Activated CD8-positive, alpha-beta memory T cell treated with anti-CD3 and anti-CD28 coated beads, Interleukin-2, amount 50 U/mL, for 24 hours (primary cell): ENCODE results near the gene TFF1.

Experiments
- DNase-seq: peaks from one replicate; pipeline ENCODE4 v3.0.0-alpha.2; 2020; ENCODE audit errors: extremely low read depth

Gene TFF1

GRCh38 chr21:42362700-42363099, 3.6 kb downstream of the TFF1 start:
- no peak for DNase-seq

GRCh38 chr21:42362198-42362597, 4.1 kb downstream of the TFF1 start:
- DNase-seq: no peak

- no peak for DNase-seq
Measured at GRCh38 chr21:42361286-42361685, 5.0 kb downstream of the TFF1 start.

- DNase-seq: no peak
Measured at GRCh38 chr21:42360317-42360716, 6.0 kb downstream of the TFF1 start.

- no peak for DNase-seq
Measured at GRCh38 chr21:42358937-42359336, 7.4 kb downstream of the TFF1 start.

GRCh38 chr21:42358261-42358660, 8.1 kb downstream of the TFF1 start:
- no peak for DNase-seq

GRCh38 chr21:42357307-42357706, 9.0 kb downstream of the TFF1 start:
- no peak for DNase-seq

GRCh38 chr21:42356650-42357049, 9.7 kb downstream of the TFF1 start:
- no peak for DNase-seq

- DNase-seq: no peak
Measured at GRCh38 chr21:42356046-42356445, 10.3 kb downstream of the TFF1 start.

- no peak for DNase-seq
Measured at GRCh38 chr21:42353623-42354022, 12.7 kb downstream of the TFF1 start.

GRCh38 chr21:42352441-42353095, 13.8 kb downstream of the TFF1 start:
- DNase-seq: no peak

- DNase-seq: no peak
Measured at GRCh38 chr21:42351626-42352440, 14.5 kb downstream of the TFF1 start.

- DNase-seq: no peak
Measured at GRCh38 chr21:42350927-42351426, 15.4 kb downstream of the TFF1 start, which contains the start of gene TFF2. Gene TFF2, minus strand, starts transcription at chr21:42350994. Its CDS starts 37 bp downstream, at chr21:42350957.

- DNase-seq: no peak
Measured at GRCh38 chr21:42350318-42350910, 15.9 kb downstream of the TFF1 start.

GRCh38 chr21:42349420-42350317, 16.7 kb downstream of the TFF1 start:
- no peak for DNase-seq

- no peak for DNase-seq
Measured at GRCh38 chr21:42348762-42349161, 17.6 kb downstream of the TFF1 start.

GRCh38 chr21:42347601-42348327, 18.6 kb downstream of the TFF1 start:
- no peak for DNase-seq

- no peak for DNase-seq
Measured at GRCh38 chr21:42346866-42347600, 19.3 kb downstream of the TFF1 start.

- no peak for DNase-seq
Measured at GRCh38 chr21:42346441-42346840, 19.9 kb downstream of the TFF1 start.

- no peak for DNase-seq
Measured at GRCh38 chr21:42344631-42345030, 21.7 kb downstream of the TFF1 start.
